GM10266 (cell line): ENCODE data around the gene MPIG6B.

ENCODE experiments used
- DNase-seq: peaks from one replicate; pipeline ENCODE4 v3.0.0; 2012; ENCODE audit errors: extremely low spot score
- CTCF ChIP-seq: IDR thresholded peaks from 2 replicates; pipeline ENCODE4 v1.5.1; 2012; ENCODE audit warnings: mild to moderate bottlenecking, low read depth; ENCODE audit not compliant: control insufficient read depth, insufficient read depth; ENCODE audit errors: missing control alignments

MPIG6B gene

GRCh38 chr6:31701666-31702404 is 21.3 kb upstream of the MPIG6B start:
- no peak for DNase-seq
- TF ChIP-seq CTCF = no peak

DNA sequence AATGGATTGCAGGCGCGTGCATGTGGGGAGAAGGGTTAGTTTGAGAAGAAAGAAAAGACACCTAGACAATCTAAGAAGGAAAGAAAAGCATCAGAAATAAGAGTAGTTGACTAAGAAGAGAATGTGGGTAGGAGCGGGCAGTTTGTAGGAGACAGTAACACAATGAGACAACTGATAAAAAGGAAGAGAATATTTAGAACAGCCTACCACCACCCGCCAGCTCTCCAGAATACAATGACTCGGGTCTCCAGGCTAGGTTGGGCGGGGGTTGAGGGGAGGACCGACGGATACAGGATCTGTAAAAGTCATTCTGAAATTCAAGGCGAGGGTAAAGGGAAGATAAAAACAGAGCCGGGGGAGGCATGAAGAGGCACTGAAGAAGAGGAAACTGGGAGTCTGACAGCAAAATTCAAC is 20.8 kb upstream of the MPIG6B start:
- TF ChIP-seq CTCF = no peak
- DNase-seq = no peak

GRCh38 chr6:31702819-31703716 is 20.1 kb upstream of the MPIG6B start, which contains the start of gene ABHD16A:
ABHD16A (minus strand) TSS chr6:31703324; CDS start chr6:31703281, 43 bp downstream.
- no peak for TF ChIP-seq CTCF
- peak; percentile 96 for DNase-seq

- DNase-seq = no peak
- TF ChIP-seq CTCF = no peak
Observed at GRCh38 chr6:31705931-31706330, 17.2 kb upstream of the MPIG6B start.

- no peak for DNase-seq
- no peak for TF ChIP-seq CTCF
Observed at GRCh38 chr6:31706599-31706998, 16.6 kb upstream of the MPIG6B start, which contains the start of gene LY6G6F. LY6G6F (plus strand) TSS chr6:31706866; CDS start chr6:31706907, 41 bp downstream.

GRCh38 chr6:31707701-31708100 is 15.5 kb upstream of the MPIG6B start:
- DNase-seq = no peak
- no peak for TF ChIP-seq CTCF
